HG02798 (cell line): ENCODE measurements around the gene ZNF525.
"Not testable (repeated sequence)": the region's sequence is repeated elsewhere in the genome, so short reads cannot be mapped to it uniquely, and the experiment has no call there.

Source experiments
- ATAC-seq: cut with Tn5 transposase; IDR thresholded peaks from one replicate; pipeline ENCODE4 v1.9.1; 2021; ENCODE audit warnings: mild to moderate bottlenecking; ENCODE audit not compliant: unreplicated experiment, poor library complexity

Gene ZNF525

GRCh38 chr19:53365134-53365898, at the start of gene ZNF525:
Gene ZNF525, plus strand, starts transcription at chr19:53365705. Its CDS starts 6,577 bp downstream, at chr19:53372282.
- peak; percentile 99 for ATAC-seq

GRCh38 chr19:53328967-53329366, 36.5 kb upstream of the ZNF525 start:
- ATAC-seq, result no peak

GRCh38 chr19:53332484-53332883, 33.0 kb upstream of the ZNF525 start:
- ATAC-seq, result no peak

DNA sequence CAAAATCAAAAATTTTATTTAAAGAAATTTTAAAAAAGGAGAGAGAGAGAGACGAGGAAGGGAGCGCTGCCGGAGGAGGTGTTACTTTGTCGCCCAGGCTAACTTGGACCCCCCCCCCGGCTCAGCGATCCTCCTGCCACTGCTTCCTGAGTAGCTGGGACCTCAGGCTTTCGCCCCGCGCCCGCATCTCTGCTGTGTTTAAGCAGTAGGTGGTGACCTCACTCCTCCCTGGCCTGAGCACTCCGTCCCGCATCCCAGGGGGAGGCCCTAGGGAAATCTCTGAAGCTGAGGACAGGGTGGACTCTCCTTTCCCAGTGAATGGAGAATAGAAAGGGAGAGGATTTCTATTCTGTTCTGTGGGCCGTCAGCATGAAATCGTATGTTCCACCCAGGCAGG, 32.4 kb upstream of the ZNF525 start:
- no peak for ATAC-seq

- ATAC-seq, result peak; percentile 98
These were observed 31.7 kb upstream of the ZNF525 start, which contains the start of gene ZNF845 for GRCh38 chr19:53333463-53334449. Gene ZNF845, plus strand, starts transcription at chr19:53333749. Its CDS starts 7,559 bp downstream, at chr19:53341308.

DNA sequence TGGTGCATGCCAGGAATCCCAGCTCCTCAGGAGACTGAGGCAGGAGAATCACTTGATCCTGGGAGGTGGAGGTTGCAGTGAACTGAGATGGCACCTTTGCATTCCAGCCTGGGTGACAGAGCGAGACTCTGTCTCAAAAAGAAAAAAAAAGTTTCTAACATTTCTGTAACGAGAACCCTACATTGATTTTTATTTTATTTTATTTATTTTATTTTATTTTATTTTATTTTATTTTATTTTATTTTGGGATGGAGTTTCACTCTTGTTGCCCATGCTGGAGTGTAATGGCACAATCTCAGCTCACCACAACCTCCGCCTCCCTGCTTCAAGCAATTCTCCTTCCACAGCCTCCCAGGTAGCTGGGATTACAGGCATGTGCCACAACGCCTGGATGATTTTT, 21.1 kb upstream of the ZNF525 start:
- not testable (repeated sequence) for ATAC-seq

- ATAC-seq, result no peak
These were observed 9.8 kb upstream of the ZNF525 start for GRCh38 chr19:53355739-53356138.

DNA sequence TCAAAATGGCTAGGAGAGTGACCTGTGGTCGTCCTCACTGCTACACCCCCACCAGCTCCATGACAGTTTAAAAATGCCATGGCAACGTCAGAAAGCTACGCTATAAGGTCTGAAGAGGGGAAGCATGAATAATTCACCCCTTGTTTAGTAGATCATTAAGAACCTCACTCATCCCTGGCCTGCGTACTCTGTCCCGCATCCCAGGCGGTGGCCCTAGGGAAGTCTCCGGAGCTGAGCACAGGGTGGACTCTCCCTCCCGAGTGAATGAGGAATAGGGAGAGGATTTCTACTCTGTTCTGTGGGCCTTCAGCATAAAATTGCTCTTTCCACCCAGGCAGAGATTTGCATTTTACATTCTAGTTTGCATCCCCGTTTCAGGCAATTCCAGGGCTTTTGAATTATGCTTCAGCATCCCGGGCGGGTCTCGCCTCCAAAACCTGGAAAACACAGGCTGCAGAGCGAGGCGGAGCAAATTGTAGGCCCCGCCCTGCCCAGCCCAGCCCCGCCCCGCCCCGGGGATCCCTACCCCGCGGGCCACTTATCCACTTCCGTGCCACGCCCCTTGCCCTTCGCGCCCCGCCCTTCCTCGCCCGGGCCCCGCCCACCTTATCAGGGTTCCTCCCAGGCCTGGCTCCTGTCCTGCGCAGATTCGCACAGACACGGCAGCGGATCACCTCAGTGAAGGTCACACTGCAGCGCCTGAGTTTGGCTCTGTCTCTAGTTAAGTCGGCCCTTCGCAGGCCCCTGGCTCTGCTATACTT, 7.5 kb upstream of the ZNF525 start:
- no peak for ATAC-seq

GRCh38 chr19:53360056-53360455, 5.4 kb upstream of the ZNF525 start:
- not testable (repeated sequence) for ATAC-seq

GRCh38 chr19:53365899-53366493, 491 bp downstream of the ZNF525 start:
- ATAC-seq, result peak; percentile 45

DNA sequence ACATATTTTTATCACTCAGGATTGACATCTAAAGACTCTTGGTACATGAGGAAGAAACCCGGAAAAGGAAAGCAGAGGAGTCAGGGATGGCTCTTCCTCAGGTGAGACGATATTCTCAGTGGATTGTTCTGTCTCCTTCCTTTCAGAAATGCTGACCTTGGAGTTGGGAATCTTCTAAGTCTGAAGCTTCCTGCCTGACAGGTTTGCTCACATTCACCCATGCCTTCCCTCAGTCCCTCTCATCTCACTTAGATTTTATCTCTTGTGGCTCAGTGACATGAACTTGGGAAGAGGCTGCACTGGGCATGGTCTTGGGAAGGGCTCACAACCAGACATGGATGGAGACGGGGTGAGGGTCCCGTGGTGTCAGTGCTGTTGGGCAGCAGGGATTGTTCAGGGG, 6.7 kb downstream of the ZNF525 start:
- no peak for ATAC-seq

DNA sequence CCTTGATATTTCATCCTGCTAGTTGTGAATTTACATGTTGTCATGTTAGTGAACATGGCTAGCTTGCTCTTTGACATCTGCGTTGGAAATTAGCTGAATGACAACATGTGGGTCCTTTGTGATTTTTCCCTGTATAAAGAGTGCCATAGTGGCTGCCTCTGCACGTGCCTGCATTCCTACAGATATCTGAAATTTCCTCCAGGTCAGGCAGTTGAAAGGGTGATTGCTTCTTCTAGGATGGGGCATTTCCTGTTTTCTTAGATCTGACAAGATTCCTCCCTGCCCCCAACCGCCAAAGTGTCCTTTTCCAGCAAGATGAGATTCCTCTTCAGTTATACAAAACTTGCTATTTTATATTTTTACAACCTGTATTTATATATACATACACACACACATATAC, 8.8 kb downstream of the ZNF525 start:
- no peak for ATAC-seq

DNA sequence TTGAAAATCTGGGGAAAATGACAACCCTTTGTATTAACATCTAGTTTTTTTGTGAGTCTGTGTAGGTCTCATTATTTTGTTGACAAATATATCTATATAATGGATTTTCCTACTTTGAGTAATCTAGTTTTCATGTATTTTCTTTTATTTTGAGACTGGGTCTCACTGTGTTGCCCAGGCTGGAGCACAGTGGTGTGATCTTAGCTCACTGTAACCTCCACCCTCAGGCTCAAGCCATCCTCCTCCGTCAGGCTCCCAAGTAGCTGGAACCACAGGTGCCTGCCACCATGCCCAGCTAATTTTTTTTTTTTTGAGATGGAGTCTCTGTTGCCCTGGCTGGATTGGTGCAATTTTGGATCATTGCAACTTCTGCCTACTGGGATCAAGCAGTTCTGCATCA, 9.2 kb downstream of the ZNF525 start:
- no peak for ATAC-seq

DNA sequence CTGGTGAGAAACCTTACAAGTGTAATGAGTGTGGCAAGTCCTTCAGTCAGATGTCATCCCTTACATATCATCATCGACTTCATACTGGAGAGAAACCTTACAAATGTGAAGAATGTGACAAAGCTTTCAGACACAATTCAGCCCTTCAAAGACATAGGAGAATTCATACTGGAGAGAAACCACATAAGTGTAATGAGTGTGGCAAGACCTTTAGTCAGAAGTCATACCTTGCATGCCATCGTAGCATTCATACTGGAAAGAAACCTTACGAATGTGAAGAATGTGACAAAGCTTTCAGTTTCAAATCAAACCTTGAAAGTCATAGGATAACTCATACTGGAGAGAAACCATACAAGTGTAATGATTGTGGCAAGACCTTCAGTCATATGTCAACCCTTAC, 15.9 kb downstream of the ZNF525 start:
- no peak for ATAC-seq

GRCh38 chr19:53388168-53388567, 22.7 kb downstream of the ZNF525 start:
- no peak for ATAC-seq

DNA sequence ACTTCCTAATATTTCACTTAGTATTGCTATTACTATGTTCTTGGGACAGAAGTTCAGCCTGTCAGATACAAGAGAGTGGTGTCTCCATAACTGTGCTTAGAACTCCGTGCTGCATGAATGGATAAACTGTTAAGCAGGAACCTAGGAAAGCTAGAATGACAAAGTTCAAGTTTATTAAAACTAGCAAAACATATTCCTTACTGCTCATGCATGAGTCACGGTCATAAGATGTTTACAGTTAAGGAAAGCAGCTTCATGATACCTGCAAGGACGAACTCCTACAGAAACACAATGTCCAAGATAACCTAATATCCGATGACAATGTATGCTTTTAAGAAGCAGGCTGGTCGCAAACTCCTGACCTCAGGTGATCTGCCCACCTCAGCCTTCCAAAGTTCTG, 23.4 kb downstream of the ZNF525 start:
- ATAC-seq, result no peak

GRCh38 chr19:53389571-53389970, 24.1 kb downstream of the ZNF525 start:
- no peak for ATAC-seq

DNA sequence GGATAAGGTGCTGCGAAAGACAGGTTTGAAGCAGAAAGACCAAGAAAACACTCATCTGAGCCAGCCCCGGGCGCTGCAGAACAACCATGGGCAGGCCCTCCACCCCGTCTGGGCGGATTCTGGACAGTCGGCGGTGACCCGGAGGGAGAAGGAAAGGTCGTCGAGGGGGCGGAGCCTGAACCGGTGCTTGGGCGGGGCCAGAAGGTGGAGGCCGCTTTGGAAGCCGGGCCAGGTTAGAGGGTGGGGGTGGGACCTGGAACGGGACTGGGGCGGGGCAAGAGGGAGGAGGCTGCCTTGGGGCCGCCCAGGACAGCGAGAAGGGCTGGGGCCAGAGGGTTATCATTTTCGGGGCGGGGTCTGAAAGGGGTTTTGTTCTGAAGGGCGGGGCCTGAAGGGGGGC, 24.5 kb downstream of the ZNF525 start:
- ATAC-seq, result no peak

GRCh38 chr19:53394522-53394973, 29.0 kb downstream of the ZNF525 start:
- ATAC-seq, result peak; percentile 3
